ENCODE results near the gene FOXA2. TPM values are rescaled to one million over a fixed set of nuclear protein-coding genes. Genes with fewer than 3 reads are reported as not detected.
A peak's percentile ranks its signal among the peaks of the same experiment; 100 is the strongest.

FOXA2 gene
- total and polyA plus RNA-seq, 2 of the 13 experiments (the other 11 are each of a cell fraction or from before 2014, with no cell fraction given): 8.8 to 12.2 TPM

DNA sequence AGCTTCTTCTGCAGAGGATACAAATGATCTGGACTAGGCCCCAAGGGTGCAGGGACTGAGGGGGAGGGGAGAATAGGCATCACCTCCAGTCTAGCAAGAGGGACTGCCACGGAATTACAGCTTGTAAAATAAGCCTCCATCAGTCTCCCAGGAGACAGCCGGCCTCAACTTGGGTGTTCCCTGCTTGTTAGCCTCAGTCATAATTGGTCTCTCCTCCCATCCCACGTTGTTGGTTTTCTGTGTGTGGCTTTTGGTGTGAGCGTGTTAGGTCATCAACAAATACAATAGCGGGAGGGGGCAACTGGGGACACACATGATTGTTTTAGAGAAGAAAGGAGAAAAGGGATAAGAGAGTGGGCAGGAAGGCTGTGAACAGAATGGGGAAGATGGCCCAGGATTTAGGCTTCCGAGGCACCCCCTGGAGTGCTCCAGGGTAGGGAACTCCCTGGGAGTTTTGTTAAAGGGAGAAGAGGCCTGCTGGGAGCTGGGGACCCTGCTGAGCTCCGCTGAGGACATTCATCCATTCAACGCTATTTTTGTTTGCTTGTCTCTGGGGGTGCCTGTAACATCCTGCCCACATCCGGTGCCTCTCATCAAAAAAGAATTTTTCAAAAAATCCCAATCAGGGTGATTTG is 9.2 kb downstream of the FOXA2 start (continued):
- TF ChIP-seq, protein P1, sequence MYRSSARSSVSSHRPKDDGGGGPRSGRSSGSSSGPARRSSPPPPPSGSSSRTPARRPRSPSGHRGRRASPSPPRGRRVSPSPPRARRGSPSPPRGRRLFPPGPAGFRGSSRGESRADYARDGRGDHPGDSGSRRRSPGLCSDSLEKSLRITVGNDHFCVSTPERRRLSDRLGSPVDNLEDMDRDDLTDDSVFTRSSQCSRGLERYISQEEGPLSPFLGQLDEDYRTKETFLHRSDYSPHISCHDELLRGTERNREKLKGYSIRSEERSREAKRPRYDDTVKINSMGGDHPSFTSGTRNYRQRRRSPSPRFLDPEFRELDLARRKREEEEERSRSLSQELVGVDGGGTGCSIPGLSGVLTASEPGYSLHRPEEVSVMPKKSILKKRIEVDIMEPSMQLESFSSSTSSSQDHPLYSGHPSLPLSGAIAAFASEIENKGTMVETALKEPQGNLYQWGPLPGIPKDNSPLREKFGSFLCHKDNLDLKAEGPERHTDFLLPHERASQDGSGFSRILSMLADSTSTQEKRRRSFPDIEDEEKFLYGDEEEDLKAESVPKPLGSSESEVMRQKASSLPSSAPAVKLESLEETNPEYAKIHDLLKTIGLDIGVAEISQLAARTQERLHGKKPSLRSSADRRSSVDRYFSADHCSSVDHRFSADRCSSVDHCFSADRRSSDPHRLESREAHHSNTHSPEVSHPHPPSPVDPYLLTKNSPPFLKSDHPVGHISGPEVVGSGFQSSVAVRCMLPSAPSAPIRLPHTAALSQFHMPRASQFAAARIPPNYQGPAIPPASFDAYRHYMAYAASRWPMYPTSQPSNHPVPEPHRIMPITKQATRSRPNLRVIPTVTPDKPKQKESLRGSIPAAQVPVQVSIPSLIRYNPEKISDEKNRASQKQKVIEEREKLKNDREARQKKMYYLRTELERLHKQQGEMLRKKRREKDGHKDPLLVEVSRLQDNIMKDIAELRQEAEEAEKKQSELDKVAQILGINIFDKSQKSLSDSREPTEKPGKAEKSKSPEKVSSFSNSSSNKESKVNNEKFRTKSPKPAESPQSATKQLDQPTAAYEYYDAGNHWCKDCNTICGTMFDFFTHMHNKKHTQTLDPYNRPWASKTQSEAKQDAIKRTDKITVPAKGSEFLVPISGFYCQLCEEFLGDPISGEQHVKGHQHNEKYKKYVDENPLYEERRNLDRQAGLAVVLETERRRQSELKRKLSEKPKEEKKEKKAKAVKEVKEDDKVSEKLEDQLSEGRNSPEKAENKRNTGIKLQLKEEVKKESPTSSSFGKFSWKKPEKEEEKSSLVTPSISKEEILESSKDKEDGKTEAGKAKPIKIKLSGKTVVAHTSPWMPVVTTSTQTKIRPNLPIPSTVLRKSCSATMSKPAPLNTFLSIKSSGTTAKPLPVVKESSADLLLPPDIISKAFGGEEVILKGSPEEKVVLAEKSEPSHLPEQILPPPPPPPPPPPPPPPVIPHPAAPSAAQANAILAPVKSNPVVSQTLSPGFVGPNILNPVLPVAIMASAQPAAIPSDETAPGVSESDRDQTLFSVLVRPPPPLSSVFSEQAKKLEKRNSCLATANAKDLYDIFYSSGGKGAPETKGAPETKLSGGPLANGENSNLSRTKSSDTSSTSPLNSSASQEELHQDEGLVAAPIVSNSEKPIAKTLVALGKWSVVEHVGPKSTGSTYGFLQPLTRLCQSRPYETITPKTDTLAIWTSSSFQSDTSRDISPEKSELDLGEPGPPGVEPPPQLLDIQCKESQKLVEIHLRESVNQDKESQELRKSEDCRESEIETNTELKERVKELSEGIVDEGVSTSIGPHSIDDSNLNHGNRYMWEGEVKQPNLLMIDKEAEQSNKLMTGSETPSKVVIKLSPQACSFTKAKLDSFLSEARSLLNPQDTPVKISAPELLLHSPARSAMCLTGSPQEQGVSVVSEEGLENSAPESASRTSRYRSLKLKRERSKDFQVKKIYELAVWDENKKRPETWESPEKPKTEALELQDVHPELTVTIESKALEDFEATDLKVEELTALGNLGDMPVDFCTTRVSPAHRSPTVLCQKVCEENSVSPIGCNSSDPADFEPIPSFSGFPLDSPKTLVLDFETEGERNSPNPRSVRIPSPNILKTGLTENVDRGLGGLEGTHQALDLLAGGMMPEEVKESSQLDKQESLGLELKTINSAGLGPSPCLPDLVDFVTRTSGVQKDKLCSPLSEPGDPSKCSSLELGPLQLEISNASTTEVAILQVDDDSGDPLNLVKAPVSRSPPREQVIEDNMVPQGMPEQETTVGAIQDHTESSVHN (CRISPR knock-in tag; IDR thresholded peaks at IDR 0.05): 0 out of 2 replicates have a peak, but pooled peaks have one; percentile 44
- no peak for TF ChIP-seq ZNF367 (CRISPR knock-in tag; IDR thresholded peaks at IDR 0.05; ENCODE audit: borderline replicate concordance)
- TF ChIP-seq, protein P2, sequence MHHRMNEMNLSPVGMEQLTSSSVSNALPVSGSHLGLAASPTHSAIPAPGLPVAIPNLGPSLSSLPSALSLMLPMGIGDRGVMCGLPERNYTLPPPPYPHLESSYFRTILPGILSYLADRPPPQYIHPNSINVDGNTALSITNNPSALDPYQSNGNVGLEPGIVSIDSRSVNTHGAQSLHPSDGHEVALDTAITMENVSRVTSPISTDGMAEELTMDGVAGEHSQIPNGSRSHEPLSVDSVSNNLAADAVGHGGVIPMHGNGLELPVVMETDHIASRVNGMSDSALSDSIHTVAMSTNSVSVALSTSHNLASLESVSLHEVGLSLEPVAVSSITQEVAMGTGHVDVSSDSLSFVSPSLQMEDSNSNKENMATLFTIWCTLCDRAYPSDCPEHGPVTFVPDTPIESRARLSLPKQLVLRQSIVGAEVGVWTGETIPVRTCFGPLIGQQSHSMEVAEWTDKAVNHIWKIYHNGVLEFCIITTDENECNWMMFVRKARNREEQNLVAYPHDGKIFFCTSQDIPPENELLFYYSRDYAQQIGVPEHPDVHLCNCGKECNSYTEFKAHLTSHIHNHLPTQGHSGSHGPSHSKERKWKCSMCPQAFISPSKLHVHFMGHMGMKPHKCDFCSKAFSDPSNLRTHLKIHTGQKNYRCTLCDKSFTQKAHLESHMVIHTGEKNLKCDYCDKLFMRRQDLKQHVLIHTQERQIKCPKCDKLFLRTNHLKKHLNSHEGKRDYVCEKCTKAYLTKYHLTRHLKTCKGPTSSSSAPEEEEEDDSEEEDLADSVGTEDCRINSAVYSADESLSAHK (CRISPR knock-in tag; IDR thresholded peaks at IDR 0.05; ENCODE audit: borderline replicate concordance): no peak
- TF ChIP-seq ZKSCAN5 (CRISPR knock-in tag; IDR thresholded peaks at IDR 0.05): peak; percentile 87
- no peak for TF ChIP-seq MXI1 (IDR thresholded peaks at IDR 0.05; ENCODE audit: borderline replicate concordance, low read depth, low read length)
- TF ChIP-seq MTA1 (CRISPR knock-in tag; IDR thresholded peaks at IDR 0.05; ENCODE audit: borderline replicate concordance): 0 out of 2 replicates have a peak, but pooled peaks have one; percentile 40
- no peak for TF ChIP-seq TCF7 (IDR thresholded peaks at IDR 0.05; ENCODE audit: low read depth)
- TF ChIP-seq, protein P3, sequence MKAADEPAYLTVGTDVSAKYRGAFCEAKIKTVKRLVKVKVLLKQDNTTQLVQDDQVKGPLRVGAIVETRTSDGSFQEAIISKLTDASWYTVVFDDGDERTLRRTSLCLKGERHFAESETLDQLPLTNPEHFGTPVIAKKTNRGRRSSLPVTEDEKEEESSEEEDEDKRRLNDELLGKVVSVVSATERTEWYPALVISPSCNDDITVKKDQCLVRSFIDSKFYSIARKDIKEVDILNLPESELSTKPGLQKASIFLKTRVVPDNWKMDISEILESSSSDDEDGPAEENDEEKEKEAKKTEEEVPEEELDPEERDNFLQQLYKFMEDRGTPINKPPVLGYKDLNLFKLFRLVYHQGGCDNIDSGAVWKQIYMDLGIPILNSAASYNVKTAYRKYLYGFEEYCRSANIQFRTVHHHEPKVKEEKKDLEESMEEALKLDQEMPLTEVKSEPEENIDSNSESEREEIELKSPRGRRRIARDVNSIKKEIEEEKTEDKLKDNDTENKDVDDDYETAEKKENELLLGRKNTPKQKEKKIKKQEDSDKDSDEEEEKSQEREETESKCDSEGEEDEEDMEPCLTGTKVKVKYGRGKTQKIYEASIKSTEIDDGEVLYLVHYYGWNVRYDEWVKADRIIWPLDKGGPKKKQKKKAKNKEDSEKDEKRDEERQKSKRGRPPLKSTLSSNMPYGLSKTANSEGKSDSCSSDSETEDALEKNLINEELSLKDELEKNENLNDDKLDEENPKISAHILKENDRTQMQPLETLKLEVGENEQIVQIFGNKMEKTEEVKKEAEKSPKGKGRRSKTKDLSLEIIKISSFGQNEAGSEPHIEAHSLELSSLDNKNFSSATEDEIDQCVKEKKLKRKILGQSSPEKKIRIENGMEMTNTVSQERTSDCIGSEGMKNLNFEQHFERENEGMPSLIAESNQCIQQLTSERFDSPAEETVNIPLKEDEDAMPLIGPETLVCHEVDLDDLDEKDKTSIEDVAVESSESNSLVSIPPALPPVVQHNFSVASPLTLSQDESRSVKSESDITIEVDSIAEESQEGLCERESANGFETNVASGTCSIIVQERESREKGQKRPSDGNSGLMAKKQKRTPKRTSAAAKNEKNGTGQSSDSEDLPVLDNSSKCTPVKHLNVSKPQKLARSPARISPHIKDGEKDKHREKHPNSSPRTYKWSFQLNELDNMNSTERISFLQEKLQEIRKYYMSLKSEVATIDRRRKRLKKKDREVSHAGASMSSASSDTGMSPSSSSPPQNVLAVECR (CRISPR knock-in tag; IDR thresholded peaks at IDR 0.05; ENCODE audit: borderline replicate concordance): peak; percentile 5; the same call in 1 of the 2 replicates
- TF ChIP-seq, protein P4, sequence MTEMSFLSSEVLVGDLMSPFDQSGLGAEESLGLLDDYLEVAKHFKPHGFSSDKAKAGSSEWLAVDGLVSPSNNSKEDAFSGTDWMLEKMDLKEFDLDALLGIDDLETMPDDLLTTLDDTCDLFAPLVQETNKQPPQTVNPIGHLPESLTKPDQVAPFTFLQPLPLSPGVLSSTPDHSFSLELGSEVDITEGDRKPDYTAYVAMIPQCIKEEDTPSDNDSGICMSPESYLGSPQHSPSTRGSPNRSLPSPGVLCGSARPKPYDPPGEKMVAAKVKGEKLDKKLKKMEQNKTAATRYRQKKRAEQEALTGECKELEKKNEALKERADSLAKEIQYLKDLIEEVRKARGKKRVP (CRISPR knock-in tag; IDR thresholded peaks at IDR 0.05): no peak
- no peak for TF ChIP-seq ZNF558 (CRISPR knock-in tag; IDR thresholded peaks at IDR 0.05; ENCODE audit: borderline replicate concordance)
- TF ChIP-seq SATB2 (CRISPR knock-in tag; IDR thresholded peaks at IDR 0.05): no peak
- TF ChIP-seq ZNF775 (CRISPR knock-in tag; IDR thresholded peaks at IDR 0.05; ENCODE audit: borderline replicate concordance): peak; percentile 35; the same call in 1 of the 2 replicates
